BLaER1 (cell line): ENCODE measurements around the gene MAP3K13.

ENCODE experiments used
- H3K27ac ChIP-seq: shearing (Covaris generic); formaldehyde crosslinking; 2 replicates; pipeline ENCODE4 v1.8.1; 2022
- H3K27me3 ChIP-seq: shearing (Covaris generic); formaldehyde crosslinking; 2 replicates; pipeline ENCODE4 v1.8.1; 2022
- H3K36me3 ChIP-seq: shearing (Covaris generic); formaldehyde crosslinking; 2 replicates; pipeline ENCODE4 v1.8.1; 2022
- H3K4me1 ChIP-seq: shearing (Covaris generic); formaldehyde crosslinking; 2 replicates; pipeline ENCODE4 v1.8.1; 2022
- H3K4me2 ChIP-seq: shearing (Covaris generic); formaldehyde crosslinking; 2 replicates; pipeline ENCODE4 v1.8.1; 2022
- H3K4me3 ChIP-seq: shearing (Covaris generic); formaldehyde crosslinking; 2 replicates; pipeline ENCODE4 v1.8.1; 2022
- H3K9ac ChIP-seq: shearing (Covaris generic); formaldehyde crosslinking; 2 replicates; pipeline ENCODE4 v1.8.1; 2022
- H3K9me3 ChIP-seq: shearing (Covaris generic); formaldehyde crosslinking; 2 replicates; pipeline ENCODE4 v1.8.1; 2022
- H4K20me1 ChIP-seq: shearing (Covaris generic); formaldehyde crosslinking; 2 replicates; pipeline ENCODE4 v1.8.1; 2022
- Cebpa-rat ChIP-seq: shearing (Covaris generic); IDR thresholded peaks from 2 replicates; pipeline ENCODE4 v1.8.1; 2022

Gene MAP3K13

GRCh38 chr3:185362850-185363661 lies at the start of gene MAP3K13:
Gene MAP3K13 (plus strand): TSS chr3:185363136. CDS start chr3:185428582, 65,446 bp downstream.
- no peak for TF ChIP-seq Cebpa-rat
- Histone ChIP-seq H3K27me3 (peaks cover 15% of the 10 kb centered on the region), H3K9me3 (no peaks in the 10 kb centered on the region), H3K27ac (no peak within 1 kb of the TSS), H3K4me3 (peak within 1 kb of the TSS; percentile 57), H3K4me1 (peaks cover 6% of the 10 kb centered on the region; the same call in 1 of the 2 replicates), H3K9ac (no peak within 1 kb of the TSS), H3K4me2 (peak within 1 kb of the TSS; percentile 65), H4K20me1 (no peaks in the 10 kb centered on the region), H3K36me3 (no peaks in the 10 kb centered on the region)

GRCh38 chr3:185313693-185314246 lies 49.2 kb upstream of the MAP3K13 start:
- Histone ChIP-seq H3K4me1 (no peaks in the 10 kb centered on the region), H4K20me1 (no peaks in the 10 kb centered on the region), H3K9me3 (peaks cover 21% of the 10 kb centered on the region), H3K9ac (no peak overlapping the region), H3K36me3 (no peaks in the 10 kb centered on the region), H3K4me2 (no peak overlapping the region), H3K4me3 (no peak overlapping the region), H3K27ac (no peak overlapping the region), H3K27me3 (no peaks in the 10 kb centered on the region)
- no peak for TF ChIP-seq Cebpa-rat

- no peaks in the 10 kb centered on the region for H3K27me3 ChIP-seq
- H3K4me1 ChIP-seq, result no peaks in the 10 kb centered on the region
- no peak for TF ChIP-seq Cebpa-rat
- no peak overlapping the region for H3K27ac ChIP-seq
- H3K4me3 ChIP-seq, result no peak overlapping the region
- H3K4me2 ChIP-seq, result no peak overlapping the region
- no peaks in the 10 kb centered on the region for H4K20me1 ChIP-seq
- no peaks in the 10 kb centered on the region for H3K36me3 ChIP-seq
- no peaks in the 10 kb centered on the region for H3K9me3 ChIP-seq
- no peak overlapping the region for H3K9ac ChIP-seq
Measured at GRCh38 chr3:185316740-185317412, 46.1 kb upstream of the MAP3K13 start.

DNA sequence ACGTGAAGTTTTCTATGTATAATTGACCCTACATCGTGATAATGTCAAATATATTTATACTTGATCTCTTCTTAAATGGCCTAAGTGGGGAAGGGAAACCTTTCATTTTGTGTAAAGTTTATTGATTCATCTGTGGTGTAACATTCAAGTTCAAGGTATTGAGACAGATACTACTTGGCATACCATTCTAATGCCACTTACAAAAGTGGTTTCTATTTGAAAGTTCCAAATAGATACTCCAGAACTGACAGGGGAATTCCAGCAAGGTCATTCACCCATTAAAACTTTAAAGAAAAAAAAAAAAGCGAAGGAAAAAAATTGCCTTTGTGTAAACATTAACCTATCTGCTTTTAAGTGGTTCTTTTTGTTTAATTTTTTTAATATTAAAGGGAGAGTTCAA lies 45.3 kb upstream of the MAP3K13 start:
- no peak overlapping the region for H3K4me2 ChIP-seq
- H3K36me3 ChIP-seq, result no peaks in the 10 kb centered on the region
- H3K27me3 ChIP-seq, result no peaks in the 10 kb centered on the region
- no peak for TF ChIP-seq Cebpa-rat
- no peak overlapping the region for H3K4me3 ChIP-seq
- no peak overlapping the region for H3K9ac ChIP-seq
- no peaks in the 10 kb centered on the region for H3K9me3 ChIP-seq
- H3K27ac ChIP-seq, result no peak overlapping the region
- H3K4me1 ChIP-seq, result no peaks in the 10 kb centered on the region
- no peaks in the 10 kb centered on the region for H4K20me1 ChIP-seq

- no peaks in the 10 kb centered on the region for H4K20me1 ChIP-seq
- no peak for TF ChIP-seq Cebpa-rat
- no peaks in the 10 kb centered on the region for H3K36me3 ChIP-seq
- H3K4me3 ChIP-seq, result no peak overlapping the region
- H3K9ac ChIP-seq, result no peak overlapping the region
- H3K4me1 ChIP-seq, result no peaks in the 10 kb centered on the region
- H3K4me2 ChIP-seq, result no peak overlapping the region
- H3K27ac ChIP-seq, result no peak overlapping the region
- no peaks in the 10 kb centered on the region for H3K9me3 ChIP-seq
- no peaks in the 10 kb centered on the region for H3K27me3 ChIP-seq
Measured at GRCh38 chr3:185318141-185318540, 44.8 kb upstream of the MAP3K13 start.

- Histone ChIP-seq H3K27me3 (no peaks in the 10 kb centered on the region), H3K4me2 (no peak overlapping the region), H3K27ac (no peak overlapping the region), H3K9me3 (no peaks in the 10 kb centered on the region), H3K4me1 (no peaks in the 10 kb centered on the region), H3K4me3 (no peak overlapping the region), H3K9ac (no peak overlapping the region), H3K36me3 (no peaks in the 10 kb centered on the region), H4K20me1 (no peaks in the 10 kb centered on the region)
- no peak for TF ChIP-seq Cebpa-rat
Measured at GRCh38 chr3:185319801-185320200, 43.1 kb upstream of the MAP3K13 start.

- no peaks in the 10 kb centered on the region for H3K36me3 ChIP-seq
- no peak for TF ChIP-seq Cebpa-rat
- H3K27me3 ChIP-seq, result no peaks in the 10 kb centered on the region
- H4K20me1 ChIP-seq, result no peaks in the 10 kb centered on the region
- no peaks in the 10 kb centered on the region for H3K4me1 ChIP-seq
- H3K9me3 ChIP-seq, result no peaks in the 10 kb centered on the region
- H3K27ac ChIP-seq, result no peak overlapping the region
- H3K4me2 ChIP-seq, result no peak overlapping the region
- no peak overlapping the region for H3K4me3 ChIP-seq
- no peak overlapping the region for H3K9ac ChIP-seq
Measured at GRCh38 chr3:185320949-185321348, 42.0 kb upstream of the MAP3K13 start.

DNA sequence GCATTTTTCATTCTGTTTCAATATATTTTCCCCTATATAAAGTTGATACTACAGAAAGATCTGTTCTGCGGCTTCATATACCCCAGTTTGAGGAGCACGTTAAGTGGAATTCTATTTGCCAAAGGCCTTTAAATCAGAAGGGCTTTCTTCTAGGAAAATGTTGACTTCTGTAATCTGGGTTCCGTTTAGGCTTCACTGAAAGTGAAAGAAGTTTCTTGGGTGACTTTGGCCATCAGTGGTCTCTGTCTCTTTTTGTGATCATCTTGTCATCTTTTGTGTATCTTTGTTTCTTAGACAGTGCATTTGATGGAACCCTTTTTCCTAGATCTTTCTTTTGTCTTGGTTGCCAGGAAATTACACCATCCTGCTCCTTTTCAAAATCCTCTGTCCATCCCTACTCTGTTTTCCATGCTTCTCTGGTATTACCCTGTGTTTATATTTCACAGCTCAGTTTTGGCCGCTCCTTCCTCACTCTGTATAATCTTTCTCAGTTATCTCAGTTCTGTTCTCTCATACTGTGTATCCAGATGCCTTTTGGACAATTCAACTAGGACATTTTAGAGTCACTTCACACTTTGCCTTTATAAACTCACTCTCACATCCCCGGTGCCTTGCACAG lies 40.7 kb upstream of the MAP3K13 start:
- Histone ChIP-seq H3K27ac (no peak overlapping the region), H3K36me3 (no peaks in the 10 kb centered on the region), H3K9ac (no peak overlapping the region), H3K4me3 (no peak overlapping the region), H3K4me1 (no peaks in the 10 kb centered on the region), H4K20me1 (no peaks in the 10 kb centered on the region), H3K4me2 (no peak overlapping the region), H3K9me3 (no peaks in the 10 kb centered on the region), H3K27me3 (no peaks in the 10 kb centered on the region)
- no peak for TF ChIP-seq Cebpa-rat

- no peaks in the 10 kb centered on the region for H4K20me1 ChIP-seq
- H3K36me3 ChIP-seq, result no peaks in the 10 kb centered on the region
- H3K9me3 ChIP-seq, result no peaks in the 10 kb centered on the region
- TF ChIP-seq Cebpa-rat, result no peak
- H3K9ac ChIP-seq, result no peak overlapping the region
- no peak overlapping the region for H3K4me2 ChIP-seq
- H3K4me1 ChIP-seq, result no peaks in the 10 kb centered on the region
- H3K4me3 ChIP-seq, result no peak overlapping the region
- H3K27me3 ChIP-seq, result no peaks in the 10 kb centered on the region
- H3K27ac ChIP-seq, result no peak overlapping the region
Measured at GRCh38 chr3:185325946-185326791, 36.8 kb upstream of the MAP3K13 start.
